NCI-H748 treated with DMSO at 0.1 percent for 48 hours (cell line): ENCODE results near the gene TRIP6.
"Not testable (repeated sequence)": the region's sequence is repeated elsewhere in the genome, so short reads cannot be mapped to it uniquely, and the experiment has no call there.

Experiments used
- DNase-seq: peaks from one replicate; lab custom pipeline; 2025; lab: John Stamatoyannopoulos, UW

The TRIP6 gene

GRCh38 chr7:100914208-100914878 lies 47.2 kb downstream of the TRIP6 start:
- DNase-seq = no peak

DNA sequence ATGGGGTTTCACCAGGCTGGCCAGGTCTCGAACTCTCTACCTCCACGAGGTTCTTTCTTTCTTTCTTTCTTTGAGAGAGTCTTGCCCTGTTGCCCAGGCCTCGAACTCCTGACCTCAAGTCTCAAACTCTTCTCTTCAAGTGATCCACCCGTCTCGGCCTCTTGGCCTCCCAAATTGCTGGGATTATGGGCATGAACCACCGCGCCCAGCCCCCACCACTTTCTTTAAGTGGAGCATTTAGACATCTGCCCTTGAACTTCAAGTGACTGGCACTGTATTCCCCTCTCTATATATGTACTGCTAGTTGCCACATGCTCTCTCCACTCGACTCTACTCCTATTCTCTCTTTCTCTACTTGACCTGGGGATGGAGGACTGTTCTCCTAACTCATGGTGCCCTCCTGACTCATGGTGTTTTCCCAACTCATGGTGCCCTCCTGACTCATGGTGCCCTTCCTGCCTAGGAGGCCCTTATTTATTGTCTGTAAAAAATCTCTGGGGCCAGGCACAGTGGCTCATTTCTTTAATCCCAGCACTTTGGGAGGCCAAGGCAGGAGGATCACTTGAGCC lies 47.8 kb downstream of the TRIP6 start:
- DNase-seq = no peak

DNA sequence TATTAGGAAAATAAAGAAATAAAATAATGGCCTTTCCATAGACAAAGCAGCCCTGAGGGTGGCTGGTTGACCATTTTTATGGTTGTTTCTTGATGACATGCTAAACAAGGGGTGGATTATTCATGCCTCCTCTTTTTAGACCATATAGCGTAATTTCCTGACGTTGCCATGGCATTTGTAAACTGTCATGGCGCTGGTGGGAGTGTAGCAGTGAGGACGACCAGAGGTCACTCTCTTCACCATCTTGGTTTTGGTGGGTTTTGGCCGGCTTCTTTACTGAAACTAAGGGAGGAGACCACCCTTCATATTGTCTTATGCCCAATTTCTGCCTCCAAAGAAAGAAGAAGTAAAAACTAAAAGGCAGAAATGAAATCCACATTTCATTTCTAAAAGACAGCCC lies 52.1 kb downstream of the TRIP6 start:
- not testable (repeated sequence) for DNase-seq

- DNase-seq = not testable (repeated sequence)
Measured at GRCh38 chr7:100919779-100920437, 52.7 kb downstream of the TRIP6 start.

DNA sequence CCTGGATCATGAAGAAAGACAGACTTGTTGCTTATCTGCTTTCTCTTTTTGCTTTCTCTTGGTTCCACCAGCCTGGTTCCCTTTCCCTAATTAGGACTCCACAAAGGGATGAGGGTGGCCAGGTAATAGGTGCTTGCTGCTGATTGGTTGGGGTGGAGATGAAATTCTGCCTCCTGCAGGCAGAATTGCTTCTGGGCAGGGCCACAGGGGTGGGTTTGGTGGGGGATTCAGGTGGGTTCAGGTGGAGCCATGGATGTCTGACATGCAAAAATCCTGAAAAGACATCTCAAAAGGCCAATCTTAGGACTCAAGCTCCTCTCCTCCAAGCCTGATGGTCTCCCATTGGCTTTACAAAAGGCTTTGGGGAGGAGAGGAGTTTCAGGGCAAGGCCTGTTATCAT lies 53.9 kb downstream of the TRIP6 start:
- DNase-seq = no peak
